ENCODE results near the gene EXOG.
"Not testable (repeated sequence)": the region's sequence is repeated elsewhere in the genome, so short reads cannot be mapped to it uniquely, and the experiment has no call there.

Gene EXOG

DNA sequence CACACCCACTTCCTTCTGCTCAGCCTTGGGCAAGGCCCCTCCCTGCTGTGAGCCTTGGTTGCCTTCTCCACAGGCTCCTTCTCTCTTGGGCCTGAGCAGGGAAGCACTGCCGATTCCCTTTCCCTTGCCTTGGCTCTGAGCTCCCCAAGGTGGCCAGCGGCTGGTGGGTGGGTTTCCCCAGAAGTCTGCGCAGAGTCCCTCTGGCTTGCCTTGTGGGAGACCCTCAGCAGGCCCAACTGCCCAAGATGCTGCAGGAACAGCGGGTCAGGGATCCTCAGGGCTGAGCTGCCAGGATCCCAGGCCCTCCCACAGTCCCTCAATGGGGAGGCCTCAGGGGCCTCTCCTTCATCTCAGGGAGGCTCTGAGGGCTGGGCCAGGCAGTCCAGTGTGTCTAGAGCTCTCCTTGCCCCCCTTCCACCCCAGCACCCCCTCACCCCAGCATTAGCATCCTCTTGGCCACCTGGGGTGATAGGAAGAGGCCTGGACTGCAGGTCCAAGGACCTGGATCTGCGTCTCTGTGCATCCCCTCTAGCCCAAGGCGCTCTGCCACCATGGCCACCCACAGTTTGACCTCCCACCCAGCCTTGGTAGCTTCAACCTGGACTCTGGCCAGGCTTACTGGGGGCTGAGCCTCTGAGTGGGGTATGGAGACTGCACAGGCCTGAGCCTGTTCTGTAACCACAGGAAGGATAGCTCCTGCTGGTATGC, 68.6 kb downstream of the EXOG start:
- DNase-seq = no peak

DNA sequence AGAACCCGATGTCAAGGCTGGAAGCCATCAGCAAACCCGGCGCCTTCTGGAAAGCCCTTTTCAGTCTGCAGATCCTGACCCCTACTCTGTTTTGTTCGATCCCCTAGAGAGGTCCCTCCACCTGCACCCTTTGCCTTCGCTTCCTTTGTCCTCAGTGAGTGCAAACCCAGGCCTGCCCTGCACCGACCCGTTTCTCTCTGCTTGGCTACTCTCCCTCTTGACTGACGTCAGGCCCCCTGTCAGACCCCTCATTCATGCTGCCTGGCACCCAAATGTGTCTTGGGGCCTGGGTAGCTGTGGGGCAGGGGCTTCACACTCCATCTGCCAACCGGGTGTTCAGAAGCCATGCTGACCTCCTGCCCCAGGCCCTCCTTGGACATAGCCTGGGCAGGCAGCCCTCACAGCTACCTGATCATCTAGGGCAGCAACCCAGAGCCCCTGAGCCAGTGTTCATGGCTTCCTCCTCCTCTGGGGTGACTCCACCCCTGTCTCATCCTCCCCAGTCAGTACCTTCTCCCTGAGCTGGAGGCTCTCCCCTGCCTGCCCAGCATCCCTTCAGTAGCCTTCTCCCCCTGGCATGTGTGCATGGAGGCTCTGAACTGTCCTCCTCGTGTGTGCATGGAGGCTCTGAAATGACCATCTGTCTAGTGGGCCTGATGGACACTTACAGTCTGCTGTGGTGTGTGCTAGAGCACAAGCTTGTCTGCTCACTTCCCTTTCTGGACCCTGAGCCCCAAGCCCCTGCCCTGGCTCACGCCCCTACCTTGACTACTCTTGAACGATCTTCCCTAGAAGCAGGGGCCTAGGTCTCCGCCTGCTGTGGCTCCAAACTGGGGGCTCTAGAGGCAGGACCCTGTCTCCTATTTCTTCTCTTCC, 69.4 kb downstream of the EXOG start:
- no peak for DNase-seq

DNA sequence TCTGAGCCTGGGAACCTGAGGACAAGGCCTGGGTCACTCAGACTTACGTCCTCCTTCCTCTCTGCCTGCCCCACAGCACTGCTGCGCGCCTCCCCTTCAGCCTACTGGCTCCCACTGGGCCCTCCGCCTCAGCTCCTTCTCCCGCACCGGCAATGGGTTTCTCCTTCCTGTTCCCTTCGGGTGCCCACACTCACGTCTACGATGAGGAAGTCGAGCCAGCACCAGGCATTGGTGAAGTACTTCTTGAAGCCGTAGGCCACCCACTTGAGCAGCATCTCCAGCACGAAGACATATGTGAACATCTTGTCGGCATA, 70.0 kb downstream of the EXOG start:
- no peak for DNase-seq

DNA sequence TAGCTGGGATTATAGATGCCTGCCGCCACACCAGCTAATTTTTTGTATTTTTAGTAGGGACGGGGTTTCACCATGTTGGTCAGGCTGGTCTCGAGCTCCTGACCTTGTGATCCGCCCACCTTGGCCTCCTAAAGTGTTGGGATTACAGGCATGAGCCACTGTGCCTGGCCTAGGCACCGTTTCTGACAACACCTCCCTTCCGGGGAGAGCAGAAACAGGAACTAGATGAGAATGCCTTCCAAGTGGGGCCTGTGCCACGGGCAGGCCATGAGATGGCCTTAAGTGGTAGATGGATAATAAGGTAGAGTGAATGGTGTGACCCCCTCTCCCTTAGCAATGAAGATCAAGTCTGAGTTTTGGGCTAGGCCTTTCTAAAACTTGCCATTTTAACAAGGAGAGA, 70.7 kb downstream of the EXOG start:
- not testable (repeated sequence) for DNase-seq

DNA sequence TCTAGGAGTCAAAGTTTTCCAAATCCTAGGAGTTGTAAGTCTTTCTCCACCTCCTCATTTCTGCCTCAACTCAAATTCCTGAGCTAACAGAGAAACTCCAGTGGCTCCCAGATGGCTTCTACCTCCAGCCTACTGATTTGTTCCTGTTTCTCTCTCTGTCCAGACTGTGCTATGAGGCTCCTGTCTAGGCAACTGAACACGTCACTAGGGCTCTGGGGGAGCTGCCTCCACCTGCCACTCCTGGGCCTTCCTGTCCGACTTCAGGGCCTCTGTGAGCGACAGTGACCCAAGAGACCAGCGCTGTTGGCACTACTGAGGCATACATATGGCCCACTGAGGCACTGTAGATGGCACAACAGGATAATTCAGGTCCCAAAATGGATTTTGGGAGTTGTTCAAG, 71.4 kb downstream of the EXOG start:
- DNase-seq = no peak

DNA sequence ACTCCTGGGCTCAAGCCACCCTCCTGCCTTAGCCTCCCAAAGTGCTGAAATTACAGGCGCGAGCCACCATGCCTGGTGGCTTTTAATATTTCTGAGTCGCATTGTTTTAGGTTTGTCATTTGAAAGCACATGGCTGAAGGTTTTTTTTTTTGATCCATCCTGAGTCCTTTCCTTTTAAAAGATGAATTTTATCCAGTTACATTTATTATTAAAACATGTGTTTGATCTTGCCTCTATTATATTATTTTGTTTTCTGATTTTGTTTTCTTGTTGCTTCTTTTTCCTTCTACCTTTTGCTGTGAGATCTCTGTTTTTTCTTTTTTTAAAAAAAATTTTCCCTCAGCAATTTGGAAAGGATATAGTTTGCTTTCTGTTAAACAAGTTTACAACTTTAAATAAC, 77.0 kb downstream of the EXOG start:
- no peak for DNase-seq

DNA sequence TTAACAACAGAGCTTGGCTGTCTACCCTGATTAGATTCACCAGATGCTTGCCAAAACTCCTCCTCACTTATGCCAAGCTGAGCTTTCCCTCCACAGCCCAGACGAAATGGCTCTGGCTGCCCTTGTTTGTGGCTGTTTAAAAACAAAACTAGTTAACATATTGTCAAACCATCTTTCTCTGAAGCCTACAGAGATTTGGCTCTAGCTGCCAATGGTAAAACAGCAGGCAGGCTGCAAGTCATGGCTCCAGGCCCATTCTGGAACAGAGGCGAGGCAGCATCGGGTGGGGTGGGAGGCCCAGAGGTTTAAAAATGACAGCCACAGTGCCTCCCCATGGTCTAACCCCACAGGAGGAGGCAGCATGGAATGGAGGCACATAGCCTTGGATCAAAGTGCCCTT, 77.4 kb downstream of the EXOG start:
- no peak for DNase-seq

DNA sequence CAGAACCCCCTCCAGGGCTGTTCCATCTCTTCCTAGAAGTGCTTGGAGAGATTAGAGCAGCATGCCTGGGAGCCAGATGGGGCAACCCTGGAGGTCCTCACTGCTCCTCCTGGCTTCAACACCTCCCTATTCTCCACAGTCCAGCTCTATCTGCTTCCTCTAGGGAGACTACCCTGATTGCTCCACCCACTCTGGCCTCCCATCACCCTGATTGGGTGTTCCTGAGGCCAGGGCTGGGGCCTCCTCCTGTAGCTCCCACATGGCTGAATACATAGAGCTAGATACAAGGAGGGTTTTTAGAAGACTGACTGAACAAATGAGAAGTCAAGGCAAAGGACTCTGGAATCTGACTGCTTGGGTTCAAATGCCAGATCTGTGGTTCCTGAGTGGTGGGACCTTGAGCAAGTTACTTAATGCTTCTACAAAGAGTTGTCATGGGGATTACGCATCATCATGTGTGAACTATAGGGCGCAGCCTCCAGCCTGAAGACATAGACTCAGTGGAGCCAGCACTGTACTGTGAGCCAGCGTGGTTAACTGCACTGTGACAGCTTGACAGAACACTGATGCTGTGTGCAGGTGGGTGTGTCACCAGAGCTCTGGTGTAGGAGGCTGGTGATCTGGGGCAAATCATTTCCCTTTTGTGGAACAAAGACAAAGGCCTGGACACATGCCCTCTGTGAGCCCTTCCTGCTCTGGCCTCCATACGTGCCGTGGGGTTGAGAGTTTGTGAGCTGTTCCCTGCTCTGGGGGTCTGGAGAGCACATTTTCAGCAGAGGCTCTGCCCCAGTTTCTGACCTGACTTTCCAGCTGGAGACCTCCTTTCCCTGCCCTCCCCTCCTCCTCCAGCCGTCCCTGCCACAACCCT, 78.5 kb downstream of the EXOG start:
- no peak for DNase-seq

DNA sequence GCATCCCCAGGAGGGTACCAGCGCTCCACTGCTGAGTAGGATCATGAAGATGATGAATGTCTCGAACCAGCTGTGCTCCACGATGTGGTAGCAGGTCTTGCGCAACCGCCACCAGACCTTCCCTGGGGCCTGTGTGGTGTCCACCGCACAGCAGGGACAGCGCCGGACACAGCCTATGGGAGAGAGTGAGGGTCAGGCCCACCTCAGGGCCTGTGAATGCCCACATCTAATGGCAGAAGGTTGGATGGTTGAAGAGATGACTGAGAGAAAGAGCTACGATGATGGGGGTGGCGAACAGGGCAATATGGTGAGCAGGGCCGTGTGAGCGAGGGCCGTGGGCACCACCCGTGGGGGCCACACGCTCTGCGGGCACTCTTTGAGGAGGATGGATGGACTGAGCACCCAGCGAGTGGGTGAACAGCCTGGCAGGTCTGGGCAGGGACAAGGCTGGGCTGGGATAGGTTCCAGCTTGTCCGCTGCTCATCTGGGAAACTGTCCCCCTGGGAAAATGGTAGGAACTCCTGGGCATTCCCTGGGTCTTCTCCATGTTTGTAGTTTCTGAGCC, 79.2 kb downstream of the EXOG start:
- DNase-seq = no peak
